Prostate gland (tissue), 2 donors: ENCODE data around the gene WDR18.

Source experiments
- POLR2A ChIP-seq: fragments of 450-650 bp; IDR thresholded peaks from one replicate; pipeline ENCODE4 v1.6.1; 2016; ENCODE audit warnings: antibody characterized with exemption, mild to moderate bottlenecking
- POLR2AphosphoS5 ChIP-seq: sonication (generic); formaldehyde crosslinking; IDR thresholded peaks from one replicate; pipeline ENCODE4 v1.6.1; 2017; ENCODE audit warnings: antibody characterized with exemption
- TF ChIP-seq, protein P1 (sequence below), 4 experiments: fragments of 200-600 bp in 2 of 4; fragments of 450-650 bp in 2 of 4; sonication (generic) in 2 of 4; IDR thresholded peaks; 1 replicate in 3 of 4; 2 replicates in 1 of 4; pipeline ENCODE4 v1.5.1; 2016 to 2019; ENCODE audit warnings: antibody characterized with exemption in 4 of 4, mild to moderate bottlenecking in 2 of 4, moderate library complexity in 2 of 4

GRCh38 chr19:1041272-1041834 is 57.2 kb downstream of the WDR18 start:
- TF ChIP-seq, protein P1, sequence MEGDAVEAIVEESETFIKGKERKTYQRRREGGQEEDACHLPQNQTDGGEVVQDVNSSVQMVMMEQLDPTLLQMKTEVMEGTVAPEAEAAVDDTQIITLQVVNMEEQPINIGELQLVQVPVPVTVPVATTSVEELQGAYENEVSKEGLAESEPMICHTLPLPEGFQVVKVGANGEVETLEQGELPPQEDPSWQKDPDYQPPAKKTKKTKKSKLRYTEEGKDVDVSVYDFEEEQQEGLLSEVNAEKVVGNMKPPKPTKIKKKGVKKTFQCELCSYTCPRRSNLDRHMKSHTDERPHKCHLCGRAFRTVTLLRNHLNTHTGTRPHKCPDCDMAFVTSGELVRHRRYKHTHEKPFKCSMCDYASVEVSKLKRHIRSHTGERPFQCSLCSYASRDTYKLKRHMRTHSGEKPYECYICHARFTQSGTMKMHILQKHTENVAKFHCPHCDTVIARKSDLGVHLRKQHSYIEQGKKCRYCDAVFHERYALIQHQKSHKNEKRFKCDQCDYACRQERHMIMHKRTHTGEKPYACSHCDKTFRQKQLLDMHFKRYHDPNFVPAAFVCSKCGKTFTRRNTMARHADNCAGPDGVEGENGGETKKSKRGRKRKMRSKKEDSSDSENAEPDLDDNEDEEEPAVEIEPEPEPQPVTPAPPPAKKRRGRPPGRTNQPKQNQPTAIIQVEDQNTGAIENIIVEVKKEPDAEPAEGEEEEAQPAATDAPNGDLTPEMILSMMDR (IDR thresholded peaks at IDR 0.05): no peak
- no peak for TF ChIP-seq POLR2A
- TF ChIP-seq POLR2AphosphoS5: no peak
